ENCODE results near the gene TANGO6. TPM values are rescaled to one million over a fixed set of nuclear protein-coding genes. Genes with fewer than 3 reads are reported as not detected.

Gene TANGO6
- total RNA-seq, 1 experiment from 2014 or later, result 18.2 TPM

DNA sequence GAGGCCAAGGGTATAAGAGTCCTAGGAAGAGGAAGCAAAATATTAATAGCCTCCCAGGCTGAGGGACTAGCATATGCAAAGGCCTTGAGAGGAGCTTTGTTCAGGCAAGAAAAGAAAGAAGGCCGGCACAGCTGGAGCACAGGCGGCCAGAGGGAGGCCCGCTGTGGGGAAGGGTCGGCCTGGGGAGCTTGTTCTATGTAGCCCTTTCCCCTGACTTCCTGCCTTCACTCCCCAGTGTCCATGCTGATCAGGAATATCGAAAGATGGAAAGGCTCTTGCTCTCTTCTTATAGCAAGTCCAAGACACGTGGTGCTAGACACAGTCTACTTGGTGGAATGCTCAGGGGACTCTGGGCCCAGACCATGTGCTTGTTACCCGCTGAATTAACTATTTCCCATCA, 234.7 kb downstream of the TANGO6 start:
- TF ChIP-seq, protein P1, sequence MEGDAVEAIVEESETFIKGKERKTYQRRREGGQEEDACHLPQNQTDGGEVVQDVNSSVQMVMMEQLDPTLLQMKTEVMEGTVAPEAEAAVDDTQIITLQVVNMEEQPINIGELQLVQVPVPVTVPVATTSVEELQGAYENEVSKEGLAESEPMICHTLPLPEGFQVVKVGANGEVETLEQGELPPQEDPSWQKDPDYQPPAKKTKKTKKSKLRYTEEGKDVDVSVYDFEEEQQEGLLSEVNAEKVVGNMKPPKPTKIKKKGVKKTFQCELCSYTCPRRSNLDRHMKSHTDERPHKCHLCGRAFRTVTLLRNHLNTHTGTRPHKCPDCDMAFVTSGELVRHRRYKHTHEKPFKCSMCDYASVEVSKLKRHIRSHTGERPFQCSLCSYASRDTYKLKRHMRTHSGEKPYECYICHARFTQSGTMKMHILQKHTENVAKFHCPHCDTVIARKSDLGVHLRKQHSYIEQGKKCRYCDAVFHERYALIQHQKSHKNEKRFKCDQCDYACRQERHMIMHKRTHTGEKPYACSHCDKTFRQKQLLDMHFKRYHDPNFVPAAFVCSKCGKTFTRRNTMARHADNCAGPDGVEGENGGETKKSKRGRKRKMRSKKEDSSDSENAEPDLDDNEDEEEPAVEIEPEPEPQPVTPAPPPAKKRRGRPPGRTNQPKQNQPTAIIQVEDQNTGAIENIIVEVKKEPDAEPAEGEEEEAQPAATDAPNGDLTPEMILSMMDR (IDR thresholded peaks at IDR 0.05; ENCODE audit: insufficient read depth in 1 of 2, low read depth in 1 of 2, low read length in 1 of 2, severe bottlenecking in 1 of 2, unreplicated experiment in 1 of 2), result no peak
- Histone ChIP-seq H3K36me3 (ENCODE audit: control insufficient read depth, insufficient read depth, low read length) (no peaks in the 10 kb centered on the region), H3K27me3 (replicated peaks; ENCODE audit: control insufficient read depth, insufficient read depth, low read length) (no peaks in the 10 kb centered on the region), H3K9me3 (no peaks in the 10 kb centered on the region), H3K4me3 (ENCODE audit: low read depth, low read length) (no peak overlapping the region), H3K4me1 (no peaks in the 10 kb centered on the region)
- no peaks in the 10 kb centered on the region for H3K27me3 Mint-ChIP-seq (ENCODE audit: insufficient read depth, unreplicated experiment)
- POLR2A ChIA-PET, result no interaction called here
- intact Hi-C loops (cut with micrococcal nuclease; ENCODE audit: unreplicated experiment), result no loop called here
- H3K4me3 Mint-ChIP-seq (ENCODE audit: unreplicated experiment), result no peak overlapping the region
- no peaks in the 10 kb centered on the region for H3K36me3 Mint-ChIP-seq (ENCODE audit: insufficient read depth, unreplicated experiment)
- CTCF ChIA-PET, result no interaction called here
- no peak overlapping the region for H3K27ac Mint-ChIP-seq (ENCODE audit: unreplicated experiment)
- no TSS peak for BruUV-seq (replicated peaks)
- DNase-seq, result no peak
- H3K4me1 Mint-ChIP-seq (ENCODE audit: low read depth, unreplicated experiment), result peaks cover 19% of the 10 kb centered on the region
- H3K9me3 Mint-ChIP-seq (ENCODE audit: unreplicated experiment), result no peaks in the 10 kb centered on the region

DNA sequence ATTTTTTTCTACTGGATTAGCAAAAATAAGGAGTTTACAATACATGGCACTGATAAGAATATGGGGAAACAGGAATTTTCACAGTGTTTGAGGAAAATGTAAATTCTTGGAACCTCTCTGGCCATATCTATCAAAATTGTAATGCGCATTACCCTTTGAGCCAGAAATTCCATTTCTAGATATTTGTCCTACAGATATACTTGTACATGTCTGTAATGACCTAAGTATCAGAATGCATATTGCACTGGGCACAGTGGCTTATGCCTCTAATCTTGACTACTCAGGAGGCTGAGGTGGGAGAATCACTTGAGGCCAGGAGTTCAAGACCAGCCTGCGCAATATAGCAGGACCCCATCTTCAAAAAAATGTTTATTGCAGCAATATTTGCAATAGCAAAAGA, 236.4 kb downstream of the TANGO6 start:
- H3K9me3 ChIP-seq, result no peaks in the 10 kb centered on the region
- H3K36me3 ChIP-seq (ENCODE audit: control insufficient read depth, insufficient read depth, low read length), result no peaks in the 10 kb centered on the region
- intact Hi-C loops (cut with micrococcal nuclease; ENCODE audit: unreplicated experiment), result no loop called here
- no peak for DNase-seq
- Mint-ChIP-seq H3K27me3 (ENCODE audit: insufficient read depth, unreplicated experiment) (no peaks in the 10 kb centered on the region), H3K9me3 (ENCODE audit: unreplicated experiment) (no peaks in the 10 kb centered on the region), H3K4me1 (ENCODE audit: low read depth, unreplicated experiment) (peaks cover 8% of the 10 kb centered on the region), H3K4me3 (ENCODE audit: unreplicated experiment) (no peak overlapping the region), H3K36me3 (ENCODE audit: insufficient read depth, unreplicated experiment) (no peaks in the 10 kb centered on the region), H3K27ac (ENCODE audit: unreplicated experiment) (no peak overlapping the region)
- ChIA-PET POLR2A (interaction anchor here (0.6 kb wide), 1 partner anchor 53 kb away, joined by 3 read pairs; no protein-coding TSS in a partner anchor), CTCF (no interaction called here)
- no peaks in the 10 kb centered on the region for H3K27me3 ChIP-seq (replicated peaks; ENCODE audit: control insufficient read depth, insufficient read depth, low read length)
- TF ChIP-seq, protein P1 (IDR thresholded peaks at IDR 0.05; ENCODE audit: insufficient read depth in 1 of 2, low read depth in 1 of 2, low read length in 1 of 2, severe bottlenecking in 1 of 2, unreplicated experiment in 1 of 2), result no peak
- no peak overlapping the region for H3K4me3 ChIP-seq (ENCODE audit: low read depth, low read length)
- no TSS peak for BruUV-seq (replicated peaks)
- H3K4me1 ChIP-seq, result no peaks in the 10 kb centered on the region

DNA sequence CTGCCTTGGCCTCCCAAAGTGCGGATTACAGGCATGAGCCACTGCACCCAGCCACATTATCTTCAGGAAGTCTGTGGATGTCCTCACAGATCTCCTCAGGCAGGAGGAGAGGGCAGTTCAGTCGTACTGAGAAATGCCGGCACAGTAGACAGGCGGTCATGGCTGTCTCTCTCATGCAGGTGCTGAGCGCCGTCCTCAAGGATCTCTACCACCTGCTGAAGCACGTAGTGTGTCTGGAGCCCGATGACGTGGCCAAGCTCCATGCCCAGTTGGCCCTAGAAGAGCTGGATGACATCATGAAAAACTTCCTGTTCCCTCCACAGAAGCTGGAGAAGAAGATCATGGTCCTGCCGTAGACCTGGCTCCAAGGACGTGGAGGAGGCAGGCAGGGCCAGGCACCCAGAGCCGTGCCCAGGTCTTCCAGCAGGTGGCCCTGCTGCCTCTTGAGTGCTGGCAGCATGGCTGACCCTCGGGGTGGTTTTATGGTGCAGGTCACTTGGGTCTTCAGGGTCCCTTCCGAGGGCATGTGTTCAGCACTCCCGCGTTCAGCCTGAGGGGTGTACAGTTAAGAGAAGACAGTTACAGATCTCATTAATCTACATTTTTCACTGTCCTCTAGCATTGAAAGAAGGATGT, 240.1 kb downstream of the TANGO6 start:
- H3K27me3 ChIP-seq (replicated peaks; ENCODE audit: control insufficient read depth, insufficient read depth, low read length), result no peaks in the 10 kb centered on the region
- ChIA-PET POLR2A (no interaction called here), CTCF (no interaction called here)
- no peak overlapping the region for H3K27ac Mint-ChIP-seq (ENCODE audit: unreplicated experiment)
- H3K9me3 Mint-ChIP-seq (ENCODE audit: unreplicated experiment), result no peaks in the 10 kb centered on the region
- no peaks in the 10 kb centered on the region for H3K4me1 ChIP-seq
- H3K36me3 Mint-ChIP-seq (ENCODE audit: insufficient read depth, unreplicated experiment), result no peaks in the 10 kb centered on the region
- TF ChIP-seq, protein P1 (IDR thresholded peaks at IDR 0.05; ENCODE audit: insufficient read depth in 1 of 2, low read depth in 1 of 2, low read length in 1 of 2, severe bottlenecking in 1 of 2, unreplicated experiment in 1 of 2), result peak in 1 of 2 experiments; percentile 12
- BruUV-seq (replicated peaks), result no TSS peak
- H3K4me3 Mint-ChIP-seq (ENCODE audit: unreplicated experiment), result no peak overlapping the region
- no peak overlapping the region for H3K4me3 ChIP-seq (ENCODE audit: low read depth, low read length)
- intact Hi-C loops (cut with micrococcal nuclease; ENCODE audit: unreplicated experiment), result no loop called here
- H3K4me1 Mint-ChIP-seq (ENCODE audit: low read depth, unreplicated experiment), result peaks cover 6% of the 10 kb centered on the region
- no peaks in the 10 kb centered on the region for H3K9me3 ChIP-seq
- no peak for DNase-seq
- no peaks in the 10 kb centered on the region for H3K27me3 Mint-ChIP-seq (ENCODE audit: insufficient read depth, unreplicated experiment)
- H3K36me3 ChIP-seq (ENCODE audit: control insufficient read depth, insufficient read depth, low read length), result no peaks in the 10 kb centered on the region
